DOHH2 (cell line): Measurements from ENCODE around the gene ELOVL6.

Experiments used
- EZH2phosphoT487 ChIP-seq: fragments of 200-600 bp; sonication (generic); IDR thresholded peaks from 2 replicates; pipeline ENCODE4 v1.6.1; 2017; ENCODE audit warnings: borderline replicate concordance, mild to moderate bottlenecking, antibody characterized with exemption, low read length, moderate library complexity, mixed read lengths
- TF ChIP-seq, protein P1 (sequence below): fragments of 200-600 bp; sonication (generic); IDR thresholded peaks from one replicate; pipeline ENCODE4 v1.5.1; 2014; ENCODE audit warnings: antibody characterized with exemption, mild to moderate bottlenecking, low read depth, low read length; ENCODE audit not compliant: poor library complexity, severe bottlenecking

GRCh38 chr4:110198435-110199416 lies at the start of gene ELOVL6:
- TF ChIP-seq, protein P1, sequence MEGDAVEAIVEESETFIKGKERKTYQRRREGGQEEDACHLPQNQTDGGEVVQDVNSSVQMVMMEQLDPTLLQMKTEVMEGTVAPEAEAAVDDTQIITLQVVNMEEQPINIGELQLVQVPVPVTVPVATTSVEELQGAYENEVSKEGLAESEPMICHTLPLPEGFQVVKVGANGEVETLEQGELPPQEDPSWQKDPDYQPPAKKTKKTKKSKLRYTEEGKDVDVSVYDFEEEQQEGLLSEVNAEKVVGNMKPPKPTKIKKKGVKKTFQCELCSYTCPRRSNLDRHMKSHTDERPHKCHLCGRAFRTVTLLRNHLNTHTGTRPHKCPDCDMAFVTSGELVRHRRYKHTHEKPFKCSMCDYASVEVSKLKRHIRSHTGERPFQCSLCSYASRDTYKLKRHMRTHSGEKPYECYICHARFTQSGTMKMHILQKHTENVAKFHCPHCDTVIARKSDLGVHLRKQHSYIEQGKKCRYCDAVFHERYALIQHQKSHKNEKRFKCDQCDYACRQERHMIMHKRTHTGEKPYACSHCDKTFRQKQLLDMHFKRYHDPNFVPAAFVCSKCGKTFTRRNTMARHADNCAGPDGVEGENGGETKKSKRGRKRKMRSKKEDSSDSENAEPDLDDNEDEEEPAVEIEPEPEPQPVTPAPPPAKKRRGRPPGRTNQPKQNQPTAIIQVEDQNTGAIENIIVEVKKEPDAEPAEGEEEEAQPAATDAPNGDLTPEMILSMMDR = no peak
- no peak for TF ChIP-seq EZH2phosphoT487
